Stimulated activated CD4-positive, alpha-beta T cell treated with anti-CD3 and anti-CD28 coated beads, Interleukin-4, amount 100 ng/mL, for 24 hours (primary cell): Measurements from ENCODE around the gene TREML1.
"Not testable (repeated sequence)": the region's sequence is repeated elsewhere in the genome, so short reads cannot be mapped to it uniquely, and the experiment has no call there.

Source experiments
- DNase-seq: peaks from one replicate; pipeline ENCODE4 v3.0.0-alpha.2; 2020

Gene TREML1

DNA sequence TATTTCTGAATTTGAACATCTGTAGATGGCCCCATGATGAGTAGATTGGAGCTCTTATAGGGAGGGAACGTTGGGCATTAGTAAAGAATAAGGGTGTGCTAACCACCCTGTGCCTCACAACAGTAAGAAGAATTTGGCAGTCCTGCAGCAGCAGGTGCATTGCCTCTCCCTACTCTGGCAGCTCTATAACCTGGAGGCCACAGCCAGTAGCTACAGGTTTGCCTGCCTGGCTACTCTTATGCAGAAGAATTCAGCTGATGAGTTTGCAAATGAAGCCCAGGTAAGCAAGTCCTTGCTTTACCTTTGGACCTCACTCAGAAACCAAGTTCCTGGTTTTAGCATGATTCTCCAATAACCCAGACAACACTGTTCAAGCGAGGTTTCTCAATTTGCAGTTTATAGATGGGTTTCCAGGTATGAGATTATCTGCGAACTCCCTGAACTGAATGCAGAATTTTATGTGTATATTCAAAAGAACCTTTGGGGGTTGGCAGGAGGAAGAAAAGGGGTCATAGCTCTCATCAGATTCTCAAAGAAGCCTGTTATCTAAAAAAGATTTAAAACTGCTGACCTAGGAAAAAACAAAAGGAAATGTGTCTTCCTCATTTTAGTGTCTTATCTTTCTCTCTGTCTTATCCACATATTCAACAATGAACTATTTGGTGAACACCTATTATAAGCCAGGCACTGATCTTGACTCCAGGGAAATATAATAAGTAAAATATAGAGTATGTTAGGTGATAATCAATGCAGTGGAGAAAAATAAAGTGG is 18.9 kb downstream of the TREML1 start:
- no peak for DNase-seq

DNA sequence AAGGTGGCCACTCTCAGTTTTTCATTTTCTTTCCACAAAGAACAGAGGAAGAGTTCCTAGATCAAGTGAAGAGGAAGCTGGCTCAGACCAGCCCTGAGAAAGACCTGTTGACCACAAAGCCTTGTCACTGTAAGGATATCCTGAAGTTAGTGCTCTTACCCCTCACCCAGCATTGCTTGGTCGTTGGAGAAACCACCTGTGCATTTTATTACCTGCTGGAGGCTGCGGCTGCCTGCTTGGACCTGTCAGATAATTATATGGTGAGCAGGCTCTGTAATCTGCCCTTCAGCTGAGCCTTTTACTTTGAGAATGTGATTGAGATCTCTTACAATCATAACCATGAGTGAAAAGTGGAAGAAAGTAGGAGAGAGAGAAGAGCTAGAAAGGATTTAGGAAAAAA is 21.9 kb downstream of the TREML1 start:
- no peak for DNase-seq

DNA sequence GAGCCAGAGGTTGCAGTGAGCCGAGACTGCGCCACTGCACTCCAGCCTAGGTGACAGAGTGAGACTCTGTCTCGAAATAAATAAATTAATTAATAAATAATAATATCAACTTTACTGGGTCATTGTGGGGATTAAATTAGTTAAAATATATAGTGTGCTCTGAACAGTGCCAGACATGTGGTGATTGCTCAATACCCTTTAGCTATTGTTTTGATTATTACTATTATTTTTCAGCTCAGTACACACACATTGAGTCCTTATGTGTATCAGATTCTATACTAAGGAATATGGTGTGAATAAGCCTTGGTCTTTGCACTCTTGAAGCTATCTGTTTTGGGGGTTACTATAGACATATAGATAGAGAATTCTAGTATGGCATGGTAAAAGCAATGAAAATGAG is 28.9 kb downstream of the TREML1 start:
- no peak for DNase-seq

- DNase-seq: no peak
Measured at GRCh38 chr6:41122918-41123317, 31.2 kb downstream of the TREML1 start.

DNA sequence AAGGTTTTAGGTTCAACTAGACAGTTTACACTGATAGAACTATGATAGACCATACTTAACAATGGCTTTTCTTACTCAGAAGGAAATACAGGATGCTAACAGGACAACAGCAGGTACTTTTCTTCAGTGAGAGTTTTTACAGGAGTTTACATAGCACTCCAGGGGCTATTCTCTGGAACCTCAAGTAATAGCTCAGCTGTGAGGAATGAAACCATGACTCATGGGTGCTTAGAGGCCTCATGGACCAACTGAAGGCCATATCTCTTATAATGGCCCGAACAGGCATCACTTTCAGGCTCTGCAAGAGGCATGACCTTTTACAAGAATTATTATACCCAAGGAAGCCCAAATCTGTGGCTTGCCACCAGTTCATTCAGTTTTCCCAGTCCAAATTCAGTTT is 31.8 kb downstream of the TREML1 start:
- no peak for DNase-seq

GRCh38 chr6:41120058-41120457 is 34.1 kb downstream of the TREML1 start:
- no peak for DNase-seq

DNA sequence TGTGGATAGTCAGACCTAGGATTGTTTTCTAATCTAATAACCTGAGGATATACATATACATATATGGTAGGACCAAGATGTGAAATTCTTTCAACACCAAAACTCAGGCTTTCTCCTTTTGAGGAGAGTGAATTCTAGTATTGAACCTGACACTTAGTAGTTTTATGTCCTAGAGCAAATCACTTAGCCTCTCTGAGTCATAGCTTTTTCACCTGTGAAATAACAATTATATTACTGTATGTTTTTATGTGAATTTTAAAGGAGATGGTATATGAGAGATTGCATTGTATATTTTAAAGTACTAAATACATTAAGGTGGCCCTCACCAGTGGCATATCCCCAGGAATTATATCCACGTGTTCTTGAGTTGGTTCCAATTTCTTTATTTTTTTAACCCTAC is 34.6 kb downstream of the TREML1 start:
- DNase-seq: no peak

DNA sequence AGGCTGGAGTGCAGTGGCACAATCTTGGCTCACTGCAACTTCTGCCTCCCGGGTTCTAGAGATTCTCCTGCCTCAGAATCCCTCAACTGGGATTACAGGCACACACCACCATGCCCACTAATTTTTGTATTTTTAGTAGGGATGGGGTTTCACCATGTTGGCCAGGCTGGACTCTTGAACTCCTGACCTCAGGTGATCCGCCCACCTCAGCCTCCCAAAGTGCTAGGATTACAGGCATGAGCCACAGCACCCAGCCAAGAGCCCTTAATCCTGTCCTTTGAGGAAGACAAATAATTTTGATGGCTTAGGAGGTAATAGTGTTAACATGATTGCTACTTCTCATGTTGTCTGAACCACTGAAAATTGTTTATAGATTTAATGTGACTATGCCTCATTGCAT is 39.1 kb downstream of the TREML1 start:
- DNase-seq: not testable (repeated sequence)

DNA sequence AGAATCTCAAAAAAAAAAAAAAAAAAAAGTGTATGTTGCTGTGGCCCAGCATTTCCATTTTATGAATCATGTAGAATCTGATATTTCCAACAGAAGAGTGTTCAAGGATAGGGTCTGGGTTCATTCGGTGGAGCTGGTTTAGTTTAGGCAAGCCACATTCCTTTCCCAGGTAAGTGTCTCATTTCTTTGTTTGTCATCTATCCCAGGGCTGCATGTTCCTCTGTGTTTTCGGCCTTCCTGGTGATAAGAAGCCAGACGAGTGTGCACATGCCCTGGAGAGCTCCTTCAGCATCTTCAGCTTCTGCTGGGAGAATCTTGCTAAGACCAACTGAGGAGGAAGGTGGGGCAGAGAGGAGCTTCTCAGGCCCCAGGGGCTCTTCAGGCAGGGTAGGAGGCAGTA is 43.1 kb downstream of the TREML1 start:
- DNase-seq: no peak

GRCh38 chr6:41103847-41104246 is 50.3 kb downstream of the TREML1 start:
- no peak for DNase-seq

GRCh38 chr6:41100871-41101287 is 53.3 kb downstream of the TREML1 start:
- peak; percentile 37 for DNase-seq
